ENCODE measurements around the gene CAMTA2.

The CAMTA2 gene

DNA sequence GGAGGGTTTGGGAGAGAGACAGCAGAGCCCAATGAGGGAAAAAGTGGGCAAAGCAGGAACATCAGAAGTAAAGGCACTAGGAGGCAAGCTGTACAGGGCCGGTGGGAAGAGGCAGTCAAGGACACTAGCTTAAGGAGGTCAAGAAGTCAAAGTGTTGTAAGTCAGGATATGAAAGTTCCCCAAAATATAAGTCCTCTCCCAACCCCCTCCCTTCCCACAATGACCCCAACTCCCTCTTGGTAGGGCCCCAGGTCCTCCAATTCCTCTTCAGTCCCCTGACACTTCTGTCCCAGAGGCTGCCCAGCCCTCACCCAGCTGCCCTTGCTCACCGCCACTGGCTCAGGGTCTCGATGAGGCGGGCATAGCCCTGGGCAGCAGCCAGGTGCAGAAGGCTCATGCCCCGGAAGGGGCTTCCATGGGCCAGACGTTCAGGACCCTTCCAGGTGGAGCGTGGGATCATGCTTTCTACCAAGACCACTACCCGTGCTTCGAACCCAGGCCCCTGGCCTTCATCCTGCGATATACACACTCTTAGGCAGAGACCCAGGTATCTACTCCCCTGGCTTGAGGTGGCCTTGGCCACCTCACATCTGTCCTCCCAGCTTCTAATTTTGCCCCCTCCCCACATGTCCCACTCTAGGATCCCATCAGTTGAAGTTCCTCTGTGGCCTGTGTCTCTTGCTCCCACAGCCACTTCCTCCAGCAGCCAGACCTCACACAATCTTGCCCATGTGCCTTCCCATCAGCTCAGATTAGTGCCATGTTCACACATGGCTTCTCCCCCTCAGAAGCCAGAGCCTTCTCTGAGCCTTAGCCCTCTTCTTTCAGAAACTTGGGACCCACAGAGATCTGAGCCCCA, 14.0 kb downstream of the CAMTA2 start:
- H3K9me3 ChIP-seq (ENCODE audit: severe bottlenecking): no peaks in the 10 kb centered on the region
- no peak overlapping the region for H3K27ac ChIP-seq
- no peaks in the 10 kb centered on the region for H3K27me3 ChIP-seq (ENCODE audit: insufficient read depth, low read depth, severe bottlenecking)
- DNase-seq: no peak
- H3K4me3 ChIP-seq (ENCODE audit: low read depth, low read length): no peak overlapping the region
- TF ChIP-seq, protein P1, sequence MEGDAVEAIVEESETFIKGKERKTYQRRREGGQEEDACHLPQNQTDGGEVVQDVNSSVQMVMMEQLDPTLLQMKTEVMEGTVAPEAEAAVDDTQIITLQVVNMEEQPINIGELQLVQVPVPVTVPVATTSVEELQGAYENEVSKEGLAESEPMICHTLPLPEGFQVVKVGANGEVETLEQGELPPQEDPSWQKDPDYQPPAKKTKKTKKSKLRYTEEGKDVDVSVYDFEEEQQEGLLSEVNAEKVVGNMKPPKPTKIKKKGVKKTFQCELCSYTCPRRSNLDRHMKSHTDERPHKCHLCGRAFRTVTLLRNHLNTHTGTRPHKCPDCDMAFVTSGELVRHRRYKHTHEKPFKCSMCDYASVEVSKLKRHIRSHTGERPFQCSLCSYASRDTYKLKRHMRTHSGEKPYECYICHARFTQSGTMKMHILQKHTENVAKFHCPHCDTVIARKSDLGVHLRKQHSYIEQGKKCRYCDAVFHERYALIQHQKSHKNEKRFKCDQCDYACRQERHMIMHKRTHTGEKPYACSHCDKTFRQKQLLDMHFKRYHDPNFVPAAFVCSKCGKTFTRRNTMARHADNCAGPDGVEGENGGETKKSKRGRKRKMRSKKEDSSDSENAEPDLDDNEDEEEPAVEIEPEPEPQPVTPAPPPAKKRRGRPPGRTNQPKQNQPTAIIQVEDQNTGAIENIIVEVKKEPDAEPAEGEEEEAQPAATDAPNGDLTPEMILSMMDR (IDR thresholded peaks at IDR 0.05; ENCODE audit: low read depth, low read length): no peak
- H3K36me3 ChIP-seq: peaks cover 69% of the 10 kb centered on the region

DNA sequence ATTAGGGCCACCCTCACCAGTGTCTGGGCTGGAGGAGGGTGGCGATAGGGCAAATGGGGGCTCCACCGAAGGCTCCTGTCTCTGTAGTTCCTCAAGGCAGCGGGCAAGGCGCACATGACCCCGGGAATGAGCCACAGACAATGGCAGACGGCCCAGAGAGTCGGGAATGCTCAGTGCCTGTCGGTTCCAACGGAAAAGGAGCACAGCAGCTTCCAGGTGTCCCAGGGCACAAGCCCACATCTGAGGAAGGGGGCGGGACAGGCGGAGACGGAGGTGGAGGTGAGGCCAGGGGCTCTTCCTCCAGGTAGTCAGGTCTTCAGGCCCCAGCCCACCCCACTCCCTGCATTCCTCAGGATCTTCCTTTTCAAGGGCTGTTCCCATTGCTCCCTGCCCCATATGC, 14.7 kb downstream of the CAMTA2 start:
- DNase-seq: no peak
- Histone ChIP-seq H3K27me3 (ENCODE audit: insufficient read depth, low read depth, severe bottlenecking) (no peaks in the 10 kb centered on the region), H3K9me3 (ENCODE audit: severe bottlenecking) (no peaks in the 10 kb centered on the region), H3K36me3 (peaks cover 63% of the 10 kb centered on the region), H3K4me3 (ENCODE audit: low read depth, low read length) (no peak overlapping the region), H3K27ac (no peak overlapping the region)
- TF ChIP-seq, protein P1 (IDR thresholded peaks at IDR 0.05; ENCODE audit: low read depth, low read length): no peak

DNA sequence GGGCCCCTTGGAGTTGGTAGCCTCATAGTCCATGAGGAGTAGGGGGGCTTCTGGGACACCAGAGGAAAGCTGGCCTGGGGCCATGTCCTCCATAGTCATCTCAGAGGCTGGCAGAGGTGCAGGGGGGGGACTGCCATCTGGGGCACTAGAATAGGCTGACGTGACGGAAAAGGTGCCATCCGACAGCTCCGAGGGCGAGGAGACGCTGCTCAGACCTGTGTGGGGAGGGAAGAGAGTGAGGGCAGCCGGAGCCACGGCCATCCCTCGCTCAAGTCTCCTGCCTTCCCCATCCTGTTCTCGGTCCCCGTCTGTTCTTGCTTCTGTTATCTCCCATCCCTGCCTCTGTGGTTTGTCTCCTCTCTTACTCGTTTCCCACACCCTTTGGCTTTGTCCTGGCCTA, 15.2 kb downstream of the CAMTA2 start:
- Histone ChIP-seq H3K36me3 (peaks cover 59% of the 10 kb centered on the region), H3K9me3 (ENCODE audit: severe bottlenecking) (no peaks in the 10 kb centered on the region), H3K27me3 (ENCODE audit: insufficient read depth, low read depth, severe bottlenecking) (no peaks in the 10 kb centered on the region), H3K27ac (no peak overlapping the region), H3K4me3 (ENCODE audit: low read depth, low read length) (no peak overlapping the region)
- no peak for DNase-seq
- TF ChIP-seq, protein P1 (IDR thresholded peaks at IDR 0.05; ENCODE audit: low read depth, low read length): no peak

DNA sequence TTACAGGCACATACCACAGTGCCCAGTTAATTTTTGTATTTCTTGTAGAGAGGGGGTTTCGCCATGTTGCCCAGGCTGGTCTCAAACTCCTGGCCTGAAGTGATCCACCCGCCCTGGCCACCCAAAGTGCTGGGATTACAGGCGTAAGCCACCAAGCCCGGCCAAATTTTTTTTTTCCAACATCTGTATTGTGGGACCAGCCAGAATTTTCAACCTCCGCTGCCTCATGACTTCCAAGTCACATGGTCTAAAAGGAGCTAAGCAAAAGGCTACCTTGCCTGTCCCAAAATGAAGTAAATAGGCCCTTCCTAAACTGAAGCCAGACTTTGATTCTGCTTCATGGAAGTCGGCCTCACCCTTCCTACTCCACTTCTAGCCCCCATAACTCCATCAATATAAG, 15.6 kb downstream of the CAMTA2 start:
- no peak for DNase-seq
- TF ChIP-seq, protein P1 (IDR thresholded peaks at IDR 0.05; ENCODE audit: low read depth, low read length): no peak
- H3K36me3 ChIP-seq: peaks cover 54% of the 10 kb centered on the region
- no peak overlapping the region for H3K4me3 ChIP-seq (ENCODE audit: low read depth, low read length)
- H3K27me3 ChIP-seq (ENCODE audit: insufficient read depth, low read depth, severe bottlenecking): no peaks in the 10 kb centered on the region
- no peak overlapping the region for H3K27ac ChIP-seq
- no peaks in the 10 kb centered on the region for H3K9me3 ChIP-seq (ENCODE audit: severe bottlenecking)

DNA sequence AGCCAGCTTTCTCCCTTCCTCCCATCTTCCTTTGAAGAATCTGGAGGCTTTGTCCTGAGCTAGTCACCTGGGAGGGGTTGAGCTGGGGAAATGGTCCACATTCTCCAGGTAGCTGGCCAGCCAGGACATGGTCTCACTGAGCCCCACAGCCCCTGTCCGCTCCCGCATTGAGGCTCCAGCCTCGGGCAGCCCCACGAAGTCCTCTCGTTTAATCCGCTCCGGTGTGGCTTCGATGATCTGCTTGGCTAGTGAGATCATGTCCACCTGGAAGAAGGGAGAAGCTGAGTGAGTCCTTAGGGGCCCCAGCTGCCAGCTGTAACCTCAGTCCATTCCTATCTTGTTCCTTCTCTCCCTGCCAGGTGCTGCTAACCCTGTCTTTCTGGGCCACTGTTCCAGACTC, 17.2 kb downstream of the CAMTA2 start:
- peak overlapping the region; percentile 91 for H3K27ac ChIP-seq
- H3K27me3 ChIP-seq (ENCODE audit: insufficient read depth, low read depth, severe bottlenecking): no peaks in the 10 kb centered on the region
- H3K36me3 ChIP-seq: peaks cover 47% of the 10 kb centered on the region
- TF ChIP-seq, protein P1 (IDR thresholded peaks at IDR 0.05; ENCODE audit: low read depth, low read length): no peak
- peak; percentile 65 for DNase-seq
- H3K9me3 ChIP-seq (ENCODE audit: severe bottlenecking): no peaks in the 10 kb centered on the region
- H3K4me3 ChIP-seq (ENCODE audit: low read depth, low read length): no peak overlapping the region
